HG03025 (cell line): ENCODE measurements around the gene AMBP.
"Not testable (repeated sequence)": the region's sequence is repeated elsewhere in the genome, so short reads cannot be mapped to it uniquely, and the experiment has no call there.

Experiments
- ATAC-seq: cut with Tn5 transposase; IDR thresholded peaks from one replicate; pipeline ENCODE4 v1.9.1; 2021; ENCODE audit warnings: mild to moderate bottlenecking, moderate library complexity; ENCODE audit not compliant: unreplicated experiment, low FRiP score

Gene AMBP

GRCh38 chr9:114093031-114093471, 15.0 kb upstream of the AMBP start:
- ATAC-seq: no peak

GRCh38 chr9:114092336-114092735, 14.2 kb upstream of the AMBP start:
- ATAC-seq: no peak

- ATAC-seq: no peak
Measured at GRCh38 chr9:114091711-114092110, 13.6 kb upstream of the AMBP start.

GRCh38 chr9:114090798-114091197, 12.7 kb upstream of the AMBP start:
- ATAC-seq: no peak

GRCh38 chr9:114089206-114089840, 11.2 kb upstream of the AMBP start:
- ATAC-seq: no peak

GRCh38 chr9:114088571-114089170, 10.6 kb upstream of the AMBP start:
- ATAC-seq: no peak

GRCh38 chr9:114087721-114088120, 9.6 kb upstream of the AMBP start:
- ATAC-seq: no peak

- ATAC-seq: no peak
Measured at GRCh38 chr9:114086607-114087006, 8.5 kb upstream of the AMBP start.

- no peak for ATAC-seq
Measured at GRCh38 chr9:114086009-114086408, 7.9 kb upstream of the AMBP start.

GRCh38 chr9:114085387-114085789, 7.3 kb upstream of the AMBP start:
- no peak for ATAC-seq

GRCh38 chr9:114084282-114085073, 6.4 kb upstream of the AMBP start:
- ATAC-seq: no peak

GRCh38 chr9:114083666-114084065, 5.6 kb upstream of the AMBP start:
- no peak for ATAC-seq

- not testable (repeated sequence) for ATAC-seq
Measured at GRCh38 chr9:114082763-114083412, 4.8 kb upstream of the AMBP start.

- peak; percentile 81 for ATAC-seq
Measured at GRCh38 chr9:114082017-114082762, 4.1 kb upstream of the AMBP start.

- no peak for ATAC-seq
Measured at GRCh38 chr9:114081441-114082016, 3.4 kb upstream of the AMBP start.

- ATAC-seq: no peak
Measured at GRCh38 chr9:114080773-114081440, 2.8 kb upstream of the AMBP start.

GRCh38 chr9:114080195-114080772, 2.2 kb upstream of the AMBP start:
- ATAC-seq: no peak

- no peak for ATAC-seq
Measured at GRCh38 chr9:114078781-114079156, 669 bp upstream of the AMBP start.

- no peak for ATAC-seq
Measured at GRCh38 chr9:114077162-114077837, 800 bp downstream of the AMBP start.
